Measurements from ENCODE around the gene SNORC. TPM values are rescaled to one million over a fixed set of nuclear protein-coding genes. Genes with fewer than 3 reads are reported as not detected.

The SNORC gene
- total RNA-seq, 1 experiment from 2014 or later: 3.4 TPM

DNA sequence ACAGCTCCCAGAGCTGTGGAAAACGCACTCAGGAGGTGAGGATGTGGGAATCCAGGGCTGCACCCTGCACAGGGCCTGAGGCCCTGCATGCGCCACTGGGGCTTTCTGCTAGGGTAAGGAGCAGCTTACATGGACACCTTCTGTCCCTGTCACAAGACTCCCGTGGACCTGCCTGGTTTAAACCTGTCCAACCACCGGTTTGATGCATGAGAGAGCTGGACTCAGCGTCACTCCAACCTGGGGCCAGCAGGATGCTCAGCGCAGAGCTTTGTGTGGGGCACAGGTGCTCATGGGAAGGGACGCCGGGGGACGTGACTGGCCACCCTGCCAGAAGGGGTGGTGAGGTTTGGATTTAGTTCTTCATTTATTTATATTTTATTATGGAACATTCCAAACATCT, 24.2 kb downstream of the SNORC start (continued):
- no peak for TF ChIP-seq SMAD4 (CRISPR knock-in tag; IDR thresholded peaks at IDR 0.05)
- no peak for TF ChIP-seq ETV6 (CRISPR knock-in tag; IDR thresholded peaks at IDR 0.05)
- TF ChIP-seq, protein P1, sequence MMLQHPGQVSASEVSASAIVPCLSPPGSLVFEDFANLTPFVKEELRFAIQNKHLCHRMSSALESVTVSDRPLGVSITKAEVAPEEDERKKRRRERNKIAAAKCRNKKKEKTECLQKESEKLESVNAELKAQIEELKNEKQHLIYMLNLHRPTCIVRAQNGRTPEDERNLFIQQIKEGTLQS (CRISPR knock-in tag; conservative IDR thresholded peaks at IDR 0.05): no peak
- TF ChIP-seq, protein P2, sequence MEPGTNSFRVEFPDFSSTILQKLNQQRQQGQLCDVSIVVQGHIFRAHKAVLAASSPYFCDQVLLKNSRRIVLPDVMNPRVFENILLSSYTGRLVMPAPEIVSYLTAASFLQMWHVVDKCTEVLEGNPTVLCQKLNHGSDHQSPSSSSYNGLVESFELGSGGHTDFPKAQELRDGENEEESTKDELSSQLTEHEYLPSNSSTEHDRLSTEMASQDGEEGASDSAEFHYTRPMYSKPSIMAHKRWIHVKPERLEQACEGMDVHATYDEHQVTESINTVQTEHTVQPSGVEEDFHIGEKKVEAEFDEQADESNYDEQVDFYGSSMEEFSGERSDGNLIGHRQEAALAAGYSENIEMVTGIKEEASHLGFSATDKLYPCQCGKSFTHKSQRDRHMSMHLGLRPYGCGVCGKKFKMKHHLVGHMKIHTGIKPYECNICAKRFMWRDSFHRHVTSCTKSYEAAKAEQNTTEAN (CRISPR knock-in tag; IDR thresholded peaks at IDR 0.05): no peak
- TF ChIP-seq NFE2L1 (CRISPR knock-in tag; IDR thresholded peaks at IDR 0.05): no peak

DNA sequence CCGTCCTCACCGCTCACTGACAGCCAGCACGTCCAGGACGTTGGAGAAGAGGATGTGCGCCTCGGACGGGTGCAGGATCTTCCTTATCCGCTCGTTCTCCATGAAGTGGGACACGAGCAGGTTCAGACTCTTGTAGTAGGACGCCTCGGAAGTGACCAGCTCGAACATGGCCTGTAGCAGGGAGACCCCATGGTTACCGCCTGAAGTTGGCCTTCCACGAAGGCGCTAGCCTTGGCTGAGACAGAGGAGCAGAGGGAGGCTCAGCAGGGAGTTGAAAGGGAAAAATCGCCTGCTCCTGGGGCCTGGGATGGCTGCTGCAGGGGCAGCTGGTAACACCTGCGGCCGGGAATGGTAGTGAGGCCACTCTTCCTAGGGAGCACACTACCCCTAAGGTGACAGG, 24.7 kb downstream of the SNORC start:
- DNase-seq (ENCODE audit: low spot score) (no peak), ATAC-seq (no peak)
- Mint-ChIP-seq H3K4me1 (peaks cover 19% of the 10 kb centered on the region), H3K4me3 (no peak overlapping the region), H3K27me3 (ENCODE audit: low read depth) (peaks cover 3% of the 10 kb centered on the region; the same call in 1 of the 2 replicates), H3K27ac (no peak overlapping the region), H3K9me3 (no peaks in the 10 kb centered on the region), H3K36me3 (no peaks in the 10 kb centered on the region)
- ChIA-PET CTCF (interaction anchor here (0.9 to 1.4 kb wide), 2 partner anchors 31 to 134 kb away, joined by 3 read pairs; no protein-coding TSS in a partner anchor), POLR2A (no interaction called here)
- TF ChIP-seq ZNF121 (CRISPR knock-in tag; IDR thresholded peaks at IDR 0.05): no peak
- TF ChIP-seq, protein P3, sequence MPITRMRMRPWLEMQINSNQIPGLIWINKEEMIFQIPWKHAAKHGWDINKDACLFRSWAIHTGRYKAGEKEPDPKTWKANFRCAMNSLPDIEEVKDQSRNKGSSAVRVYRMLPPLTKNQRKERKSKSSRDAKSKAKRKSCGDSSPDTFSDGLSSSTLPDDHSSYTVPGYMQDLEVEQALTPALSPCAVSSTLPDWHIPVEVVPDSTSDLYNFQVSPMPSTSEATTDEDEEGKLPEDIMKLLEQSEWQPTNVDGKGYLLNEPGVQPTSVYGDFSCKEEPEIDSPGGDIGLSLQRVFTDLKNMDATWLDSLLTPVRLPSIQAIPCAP (CRISPR knock-in tag; IDR thresholded peaks at IDR 0.05): no peak
- TF ChIP-seq CBFB (CRISPR knock-in tag; IDR thresholded peaks at IDR 0.05; ENCODE audit: low read depth): no peak
- TF ChIP-seq FOXK1 (CRISPR knock-in tag; IDR thresholded peaks at IDR 0.05): no peak
- TF ChIP-seq GABPB1 (CRISPR knock-in tag; IDR thresholded peaks at IDR 0.05): no peak
- TF ChIP-seq, protein P4, sequence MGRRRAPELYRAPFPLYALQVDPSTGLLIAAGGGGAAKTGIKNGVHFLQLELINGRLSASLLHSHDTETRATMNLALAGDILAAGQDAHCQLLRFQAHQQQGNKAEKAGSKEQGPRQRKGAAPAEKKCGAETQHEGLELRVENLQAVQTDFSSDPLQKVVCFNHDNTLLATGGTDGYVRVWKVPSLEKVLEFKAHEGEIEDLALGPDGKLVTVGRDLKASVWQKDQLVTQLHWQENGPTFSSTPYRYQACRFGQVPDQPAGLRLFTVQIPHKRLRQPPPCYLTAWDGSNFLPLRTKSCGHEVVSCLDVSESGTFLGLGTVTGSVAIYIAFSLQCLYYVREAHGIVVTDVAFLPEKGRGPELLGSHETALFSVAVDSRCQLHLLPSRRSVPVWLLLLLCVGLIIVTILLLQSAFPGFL (CRISPR knock-in tag; IDR thresholded peaks at IDR 0.05; ENCODE audit: borderline replicate concordance): no peak
- TF ChIP-seq, protein P5, sequence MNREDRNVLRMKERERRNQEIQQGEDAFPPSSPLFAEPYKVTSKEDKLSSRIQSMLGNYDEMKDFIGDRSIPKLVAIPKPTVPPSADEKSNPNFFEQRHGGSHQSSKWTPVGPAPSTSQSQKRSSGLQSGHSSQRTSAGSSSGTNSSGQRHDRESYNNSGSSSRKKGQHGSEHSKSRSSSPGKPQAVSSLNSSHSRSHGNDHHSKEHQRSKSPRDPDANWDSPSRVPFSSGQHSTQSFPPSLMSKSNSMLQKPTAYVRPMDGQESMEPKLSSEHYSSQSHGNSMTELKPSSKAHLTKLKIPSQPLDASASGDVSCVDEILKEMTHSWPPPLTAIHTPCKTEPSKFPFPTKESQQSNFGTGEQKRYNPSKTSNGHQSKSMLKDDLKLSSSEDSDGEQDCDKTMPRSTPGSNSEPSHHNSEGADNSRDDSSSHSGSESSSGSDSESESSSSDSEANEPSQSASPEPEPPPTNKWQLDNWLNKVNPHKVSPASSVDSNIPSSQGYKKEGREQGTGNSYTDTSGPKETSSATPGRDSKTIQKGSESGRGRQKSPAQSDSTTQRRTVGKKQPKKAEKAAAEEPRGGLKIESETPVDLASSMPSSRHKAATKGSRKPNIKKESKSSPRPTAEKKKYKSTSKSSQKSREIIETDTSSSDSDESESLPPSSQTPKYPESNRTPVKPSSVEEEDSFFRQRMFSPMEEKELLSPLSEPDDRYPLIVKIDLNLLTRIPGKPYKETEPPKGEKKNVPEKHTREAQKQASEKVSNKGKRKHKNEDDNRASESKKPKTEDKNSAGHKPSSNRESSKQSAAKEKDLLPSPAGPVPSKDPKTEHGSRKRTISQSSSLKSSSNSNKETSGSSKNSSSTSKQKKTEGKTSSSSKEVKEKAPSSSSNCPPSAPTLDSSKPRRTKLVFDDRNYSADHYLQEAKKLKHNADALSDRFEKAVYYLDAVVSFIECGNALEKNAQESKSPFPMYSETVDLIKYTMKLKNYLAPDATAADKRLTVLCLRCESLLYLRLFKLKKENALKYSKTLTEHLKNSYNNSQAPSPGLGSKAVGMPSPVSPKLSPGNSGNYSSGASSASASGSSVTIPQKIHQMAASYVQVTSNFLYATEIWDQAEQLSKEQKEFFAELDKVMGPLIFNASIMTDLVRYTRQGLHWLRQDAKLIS (CRISPR knock-in tag; IDR thresholded peaks at IDR 0.05; ENCODE audit: borderline replicate concordance): no peak
- no peak for TF ChIP-seq PRRX2 (CRISPR knock-in tag; IDR thresholded peaks at IDR 0.05)
- TF ChIP-seq, protein P6, sequence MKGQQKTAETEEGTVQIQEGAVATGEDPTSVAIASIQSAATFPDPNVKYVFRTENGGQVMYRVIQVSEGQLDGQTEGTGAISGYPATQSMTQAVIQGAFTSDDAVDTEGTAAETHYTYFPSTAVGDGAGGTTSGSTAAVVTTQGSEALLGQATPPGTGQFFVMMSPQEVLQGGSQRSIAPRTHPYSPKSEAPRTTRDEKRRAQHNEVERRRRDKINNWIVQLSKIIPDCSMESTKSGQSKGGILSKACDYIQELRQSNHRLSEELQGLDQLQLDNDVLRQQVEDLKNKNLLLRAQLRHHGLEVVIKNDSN (CRISPR knock-in tag; IDR thresholded peaks at IDR 0.05): no peak
- TF ChIP-seq, protein P7, sequence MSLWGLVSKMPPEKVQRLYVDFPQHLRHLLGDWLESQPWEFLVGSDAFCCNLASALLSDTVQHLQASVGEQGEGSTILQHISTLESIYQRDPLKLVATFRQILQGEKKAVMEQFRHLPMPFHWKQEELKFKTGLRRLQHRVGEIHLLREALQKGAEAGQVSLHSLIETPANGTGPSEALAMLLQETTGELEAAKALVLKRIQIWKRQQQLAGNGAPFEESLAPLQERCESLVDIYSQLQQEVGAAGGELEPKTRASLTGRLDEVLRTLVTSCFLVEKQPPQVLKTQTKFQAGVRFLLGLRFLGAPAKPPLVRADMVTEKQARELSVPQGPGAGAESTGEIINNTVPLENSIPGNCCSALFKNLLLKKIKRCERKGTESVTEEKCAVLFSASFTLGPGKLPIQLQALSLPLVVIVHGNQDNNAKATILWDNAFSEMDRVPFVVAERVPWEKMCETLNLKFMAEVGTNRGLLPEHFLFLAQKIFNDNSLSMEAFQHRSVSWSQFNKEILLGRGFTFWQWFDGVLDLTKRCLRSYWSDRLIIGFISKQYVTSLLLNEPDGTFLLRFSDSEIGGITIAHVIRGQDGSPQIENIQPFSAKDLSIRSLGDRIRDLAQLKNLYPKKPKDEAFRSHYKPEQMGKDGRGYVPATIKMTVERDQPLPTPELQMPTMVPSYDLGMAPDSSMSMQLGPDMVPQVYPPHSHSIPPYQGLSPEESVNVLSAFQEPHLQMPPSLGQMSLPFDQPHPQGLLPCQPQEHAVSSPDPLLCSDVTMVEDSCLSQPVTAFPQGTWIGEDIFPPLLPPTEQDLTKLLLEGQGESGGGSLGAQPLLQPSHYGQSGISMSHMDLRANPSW (CRISPR knock-in tag; conservative IDR thresholded peaks at IDR 0.05; ENCODE audit: low read depth): no peak
- TF ChIP-seq TEAD1 (CRISPR knock-in tag; IDR thresholded peaks at IDR 0.05): no peak
- TF ChIP-seq, protein P8, sequence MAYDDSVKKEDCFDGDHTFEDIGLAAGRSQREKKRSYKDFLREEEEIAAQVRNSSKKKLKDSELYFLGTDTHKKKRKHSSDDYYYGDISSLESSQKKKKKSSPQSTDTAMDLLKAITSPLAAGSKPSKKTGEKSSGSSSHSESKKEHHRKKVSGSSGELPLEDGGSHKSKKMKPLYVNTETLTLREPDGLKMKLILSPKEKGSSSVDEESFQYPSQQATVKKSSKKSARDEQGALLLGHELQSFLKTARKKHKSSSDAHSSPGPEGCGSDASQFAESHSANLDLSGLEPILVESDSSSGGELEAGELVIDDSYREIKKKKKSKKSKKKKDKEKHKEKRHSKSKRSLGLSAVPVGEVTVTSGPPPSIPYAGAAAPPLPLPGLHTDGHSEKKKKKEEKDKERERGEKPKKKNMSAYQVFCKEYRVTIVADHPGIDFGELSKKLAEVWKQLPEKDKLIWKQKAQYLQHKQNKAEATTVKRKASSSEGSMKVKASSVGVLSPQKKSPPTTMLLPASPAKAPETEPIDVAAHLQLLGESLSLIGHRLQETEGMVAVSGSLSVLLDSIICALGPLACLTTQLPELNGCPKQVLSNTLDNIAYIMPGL (CRISPR knock-in tag; IDR thresholded peaks at IDR 0.05): no peak
